ENCODE measurements around the gene EHBP1. TPM values are rescaled to one million over a fixed set of nuclear protein-coding genes. Genes with fewer than 3 reads are reported as not detected.

The EHBP1 gene
- total RNA-seq, 2 experiments from 2014 or later = 21.4 to 22.3 TPM

DNA sequence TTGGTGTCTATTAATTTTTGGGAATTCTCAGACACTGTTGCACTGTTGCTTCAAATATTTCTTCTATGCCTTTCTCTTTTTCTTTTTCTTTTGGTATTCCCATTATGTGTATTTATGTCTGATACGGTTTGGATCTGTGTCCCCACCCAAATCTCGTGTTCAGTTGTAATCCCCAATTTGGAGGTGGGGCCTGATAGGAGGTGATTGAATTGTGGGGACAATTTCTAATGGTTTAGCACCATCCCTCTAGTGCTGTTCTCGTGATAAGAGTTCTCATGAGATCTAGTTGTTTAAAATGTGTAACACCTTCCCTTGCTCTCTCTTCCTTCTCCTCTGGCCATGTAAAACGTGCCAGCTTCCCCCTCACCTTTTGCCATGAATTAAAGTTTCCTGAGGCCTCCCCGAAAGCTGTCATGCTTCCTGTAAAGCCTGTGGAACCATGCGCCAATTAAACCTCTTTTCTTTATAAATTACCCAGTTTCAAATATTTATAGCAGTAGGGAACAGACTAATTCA, 26.8 kb downstream of the EHBP1 start:
- no peak overlapping the region for H3K4me3 ChIP-seq (ENCODE audit: low read length)
- H3K9me3 Mint-ChIP-seq = peaks cover 10% of the 10 kb centered on the region
- ATAC-seq (ENCODE audit: poor library complexity) = no peak
- peaks cover 38% of the 10 kb centered on the region for H3K4me1 Mint-ChIP-seq (ENCODE audit: low read depth)
- no peak overlapping the region for H3K27ac Mint-ChIP-seq
- intact Hi-C loops (cut with DNase I, micrococcal nuclease) = no loop called here
- no peaks in the 10 kb centered on the region for H3K27me3 Mint-ChIP-seq
- H3K27me3 ChIP-seq (ENCODE audit: control insufficient read depth in 1 of 2, insufficient read depth in 2 of 2, low read length in 2 of 2) = no peaks in the 10 kb centered on the region
- DNase-seq = no peak
- no peak overlapping the region for H3K27ac ChIP-seq (ENCODE audit: low read depth in 1 of 2, low read length in 2 of 2)
- TF ChIP-seq, protein P1, sequence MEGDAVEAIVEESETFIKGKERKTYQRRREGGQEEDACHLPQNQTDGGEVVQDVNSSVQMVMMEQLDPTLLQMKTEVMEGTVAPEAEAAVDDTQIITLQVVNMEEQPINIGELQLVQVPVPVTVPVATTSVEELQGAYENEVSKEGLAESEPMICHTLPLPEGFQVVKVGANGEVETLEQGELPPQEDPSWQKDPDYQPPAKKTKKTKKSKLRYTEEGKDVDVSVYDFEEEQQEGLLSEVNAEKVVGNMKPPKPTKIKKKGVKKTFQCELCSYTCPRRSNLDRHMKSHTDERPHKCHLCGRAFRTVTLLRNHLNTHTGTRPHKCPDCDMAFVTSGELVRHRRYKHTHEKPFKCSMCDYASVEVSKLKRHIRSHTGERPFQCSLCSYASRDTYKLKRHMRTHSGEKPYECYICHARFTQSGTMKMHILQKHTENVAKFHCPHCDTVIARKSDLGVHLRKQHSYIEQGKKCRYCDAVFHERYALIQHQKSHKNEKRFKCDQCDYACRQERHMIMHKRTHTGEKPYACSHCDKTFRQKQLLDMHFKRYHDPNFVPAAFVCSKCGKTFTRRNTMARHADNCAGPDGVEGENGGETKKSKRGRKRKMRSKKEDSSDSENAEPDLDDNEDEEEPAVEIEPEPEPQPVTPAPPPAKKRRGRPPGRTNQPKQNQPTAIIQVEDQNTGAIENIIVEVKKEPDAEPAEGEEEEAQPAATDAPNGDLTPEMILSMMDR (IDR thresholded peaks at IDR 0.05) = no peak
- H3K4me3 Mint-ChIP-seq = no peak overlapping the region
- no peaks in the 10 kb centered on the region for H3K4me1 ChIP-seq (ENCODE audit: insufficient read depth, low read length)
- H3K36me3 Mint-ChIP-seq (ENCODE audit: low read depth) = peaks cover 31% of the 10 kb centered on the region
- ChIA-PET CTCF (no interaction called here), POLR2A (no interaction called here)
- H3K9me3 ChIP-seq (ENCODE audit: control insufficient read depth in 1 of 2, insufficient read depth in 1 of 2, low read length in 2 of 2) = peaks cover 4 to 6% of the 10 kb centered on the region in 2 experiments
- no peaks in the 10 kb centered on the region for H3K36me3 ChIP-seq (ENCODE audit: insufficient read depth, low read length)

- no peak overlapping the region for H3K27ac ChIP-seq (ENCODE audit: low read depth in 1 of 2, low read length in 2 of 2)
- Mint-ChIP-seq H3K4me3 (no peak overlapping the region), H3K27ac (no peak overlapping the region), H3K36me3 (ENCODE audit: low read depth) (peaks cover 30% of the 10 kb centered on the region), H3K9me3 (peaks cover 10% of the 10 kb centered on the region), H3K4me1 (ENCODE audit: low read depth) (peaks cover 41% of the 10 kb centered on the region), H3K27me3 (no peaks in the 10 kb centered on the region)
- H3K27me3 ChIP-seq (ENCODE audit: control insufficient read depth in 1 of 2, insufficient read depth in 2 of 2, low read length in 2 of 2) = no peaks in the 10 kb centered on the region
- TF ChIP-seq, protein P1 (IDR thresholded peaks at IDR 0.05) = no peak
- ATAC-seq (ENCODE audit: poor library complexity) (no peak), DNase-seq (no peak)
- H3K4me1 ChIP-seq (ENCODE audit: insufficient read depth, low read length) = no peaks in the 10 kb centered on the region
- CTCF ChIA-PET = no interaction called here
- intact Hi-C loops (cut with DNase I, micrococcal nuclease) = no loop called here
- peaks cover 4 to 6% of the 10 kb centered on the region in 2 experiments for H3K9me3 ChIP-seq (ENCODE audit: control insufficient read depth in 1 of 2, insufficient read depth in 1 of 2, low read length in 2 of 2)
- POLR2A ChIA-PET = no interaction called here
- H3K4me3 ChIP-seq (ENCODE audit: low read length) = no peak overlapping the region
- H3K36me3 ChIP-seq (ENCODE audit: insufficient read depth, low read length) = no peaks in the 10 kb centered on the region
Observed at GRCh38 chr2:62733546-62733945, 28.0 kb downstream of the EHBP1 start.

GRCh38 chr2:62736899-62737559, 31.5 kb downstream of the EHBP1 start:
- H3K4me1 Mint-ChIP-seq (ENCODE audit: low read depth) = peaks cover 54% of the 10 kb centered on the region
- ATAC-seq (ENCODE audit: poor library complexity) = no peak

More at GRCh38 chr2:62736899-62737559, 31.5 kb downstream of the EHBP1 start:
- ChIA-PET CTCF (no interaction called here), POLR2A (no interaction called here)
- no peak overlapping the region for H3K4me3 ChIP-seq (ENCODE audit: low read length)
- no peak for DNase-seq
- no peaks in the 10 kb centered on the region for H3K36me3 ChIP-seq (ENCODE audit: insufficient read depth, low read length)
- H3K27ac ChIP-seq (ENCODE audit: low read depth in 1 of 2, low read length in 2 of 2) = no peak overlapping the region
- Mint-ChIP-seq H3K27ac (no peak overlapping the region), H3K9me3 (peaks cover 3% of the 10 kb centered on the region), H3K36me3 (ENCODE audit: low read depth) (peaks cover 12% of the 10 kb centered on the region), H3K4me3 (no peak overlapping the region), H3K27me3 (no peaks in the 10 kb centered on the region)
- H3K4me1 ChIP-seq (ENCODE audit: insufficient read depth, low read length) = no peaks in the 10 kb centered on the region
- intact Hi-C loops (cut with DNase I, micrococcal nuclease) = no loop called here
- H3K27me3 ChIP-seq (ENCODE audit: control insufficient read depth in 1 of 2, insufficient read depth in 2 of 2, low read length in 2 of 2) = no peaks in the 10 kb centered on the region
- TF ChIP-seq, protein P1 (IDR thresholded peaks at IDR 0.05) = no peak
- no peaks in the 10 kb centered on the region for H3K9me3 ChIP-seq (ENCODE audit: control insufficient read depth in 1 of 2, insufficient read depth in 1 of 2, low read length in 2 of 2)

Data from CD4-positive, alpha-beta T cell (primary cell).